Measurements from ENCODE around the gene SPATA9. TPM values are rescaled to one million over a fixed set of nuclear protein-coding genes. Genes with fewer than 3 reads are reported as not detected.

The SPATA9 gene, protein sequence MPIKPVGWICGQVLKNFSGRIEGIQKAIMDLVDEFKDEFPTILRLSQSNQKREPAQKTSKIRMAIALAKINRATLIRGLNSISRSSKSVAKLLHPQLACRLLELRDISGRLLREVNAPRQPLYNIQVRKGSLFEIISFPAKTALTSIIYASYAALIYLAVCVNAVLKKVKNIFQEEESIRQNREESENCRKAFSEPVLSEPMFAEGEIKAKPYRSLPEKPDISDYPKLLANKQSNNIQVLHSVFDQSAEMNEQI
- 1 to 10 TPM in 1 of 2 donors, not detected in 1; 2.3 TPM for total RNA-seq

DNA sequence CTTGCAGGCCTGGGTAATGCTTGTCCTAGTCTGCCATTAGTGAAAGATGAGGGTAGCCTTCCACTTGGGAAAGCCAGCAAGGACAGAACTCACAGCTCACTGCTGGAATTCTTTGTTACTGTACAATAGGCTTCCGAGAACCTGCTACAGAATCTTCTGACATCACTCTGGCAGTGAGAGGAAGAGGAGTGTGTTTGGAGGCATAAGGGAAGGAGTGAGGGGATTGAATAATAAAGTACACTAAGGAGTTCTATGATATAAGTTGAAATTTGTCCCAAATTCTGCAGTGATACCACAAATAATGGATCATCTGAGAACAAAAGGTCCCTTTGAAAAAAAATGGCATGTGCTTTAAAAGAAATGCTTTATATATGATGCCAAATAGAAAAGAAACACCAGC lies at the start of gene SPATA9:
Gene SPATA9, minus strand, starts transcription at position 101 of the 400 bp plus-strand sequence. CDS start 137 bp downstream, outside the sequence.
- intact Hi-C loops (cut with DNase I): no loop called here
- H3K27ac ChIP-seq: no peak within 1 kb of the TSS
- H3K4me1 ChIP-seq (replicated peaks): no peaks in the 10 kb centered on the region
- WGBS: 77% methylated on average over 1 of the region's 1 CpG
- no peaks in the 10 kb centered on the region for H3K9me3 ChIP-seq
- H3K27me3 ChIP-seq (replicated peaks; ENCODE audit: insufficient read depth): no peaks in the 10 kb centered on the region
- TF ChIP-seq, protein P1, sequence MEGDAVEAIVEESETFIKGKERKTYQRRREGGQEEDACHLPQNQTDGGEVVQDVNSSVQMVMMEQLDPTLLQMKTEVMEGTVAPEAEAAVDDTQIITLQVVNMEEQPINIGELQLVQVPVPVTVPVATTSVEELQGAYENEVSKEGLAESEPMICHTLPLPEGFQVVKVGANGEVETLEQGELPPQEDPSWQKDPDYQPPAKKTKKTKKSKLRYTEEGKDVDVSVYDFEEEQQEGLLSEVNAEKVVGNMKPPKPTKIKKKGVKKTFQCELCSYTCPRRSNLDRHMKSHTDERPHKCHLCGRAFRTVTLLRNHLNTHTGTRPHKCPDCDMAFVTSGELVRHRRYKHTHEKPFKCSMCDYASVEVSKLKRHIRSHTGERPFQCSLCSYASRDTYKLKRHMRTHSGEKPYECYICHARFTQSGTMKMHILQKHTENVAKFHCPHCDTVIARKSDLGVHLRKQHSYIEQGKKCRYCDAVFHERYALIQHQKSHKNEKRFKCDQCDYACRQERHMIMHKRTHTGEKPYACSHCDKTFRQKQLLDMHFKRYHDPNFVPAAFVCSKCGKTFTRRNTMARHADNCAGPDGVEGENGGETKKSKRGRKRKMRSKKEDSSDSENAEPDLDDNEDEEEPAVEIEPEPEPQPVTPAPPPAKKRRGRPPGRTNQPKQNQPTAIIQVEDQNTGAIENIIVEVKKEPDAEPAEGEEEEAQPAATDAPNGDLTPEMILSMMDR (IDR thresholded peaks at IDR 0.05): no peak
- TF ChIP-seq POLR2AphosphoS5 (IDR thresholded peaks at IDR 0.05) (no peak), POLR2A (IDR thresholded peaks at IDR 0.05) (no peak)
- DNase-seq (ENCODE audit: low spot score): no peak
- no peak within 1 kb of the TSS for H3K4me3 ChIP-seq
- no peaks in the 10 kb centered on the region for H3K36me3 ChIP-seq

DNA sequence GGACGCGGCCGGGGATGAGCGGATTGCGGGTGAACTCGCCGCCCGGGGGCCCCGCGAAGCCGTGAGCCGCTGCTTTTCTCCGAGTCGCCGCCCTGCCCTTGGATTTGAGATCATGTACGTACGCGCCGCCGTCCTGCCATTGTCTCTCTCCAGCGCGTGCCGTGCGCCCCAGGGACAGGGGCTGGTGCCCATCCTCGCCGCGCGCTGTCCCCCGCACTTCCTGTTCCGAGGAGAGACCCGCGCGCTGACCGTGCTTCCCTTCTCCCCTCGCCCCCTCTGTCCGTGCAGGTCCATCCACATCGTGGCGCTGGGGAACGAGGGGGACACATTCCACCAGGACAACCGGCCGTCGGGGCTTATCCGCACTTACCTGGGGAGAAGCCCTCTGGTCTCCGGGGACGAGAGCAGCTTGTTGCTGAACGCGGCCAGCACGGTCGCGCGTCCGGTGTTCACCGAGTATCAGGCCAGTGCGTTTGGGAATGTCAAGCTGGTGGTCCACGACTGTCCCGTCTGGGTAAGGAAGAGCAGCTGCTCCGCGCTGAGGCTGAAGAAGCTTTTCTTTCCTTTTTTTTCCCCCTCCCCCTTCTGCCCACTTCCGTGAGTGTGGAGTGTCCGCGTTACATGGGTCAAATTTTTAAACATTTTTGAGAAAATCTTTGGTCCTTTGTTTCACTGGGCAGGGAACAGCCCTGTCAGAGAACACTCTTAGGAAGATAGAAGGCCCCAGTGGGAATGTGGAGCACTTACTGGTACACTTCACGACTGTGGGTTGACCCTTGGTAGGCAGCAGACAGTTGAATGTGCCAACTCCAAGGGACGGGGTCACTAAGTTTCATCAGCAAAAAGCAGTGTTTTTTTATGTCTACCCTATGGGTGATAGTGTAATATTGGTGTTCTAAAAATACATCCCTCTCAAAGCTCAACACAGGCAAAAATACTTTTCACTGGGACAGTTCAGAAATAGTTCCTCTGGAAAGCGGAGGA lies 49.1 kb upstream of the SPATA9 start:
- Histone ChIP-seq H3K9me3 (no peaks in the 10 kb centered on the region), H3K27ac (peak overlapping the region; percentile 95 to 97), H3K36me3 (no peaks in the 10 kb centered on the region), H3K27me3 (replicated peaks; ENCODE audit: insufficient read depth) (no peaks in the 10 kb centered on the region), H3K4me1 (replicated peaks) (peaks cover 6% of the 10 kb centered on the region), H3K4me3 (peak overlapping the region; percentile 86 to 91)
- TF ChIP-seq POLR2AphosphoS5 (IDR thresholded peaks at IDR 0.05) (peak; percentile 4), POLR2A (IDR thresholded peaks at IDR 0.05) (no peak)
- TF ChIP-seq, protein P1 (IDR thresholded peaks at IDR 0.05): no peak
- DNase-seq (ENCODE audit: low spot score): peak; percentile 29
- WGBS: 1% methylated on average over 37 of the region's 64 CpGs
- intact Hi-C loops (cut with DNase I): loop anchor here (5.0 kb wide), 4 partner anchors 50 to 90 kb away; partner anchors contain the start of genes GLRX and RFESD

DNA sequence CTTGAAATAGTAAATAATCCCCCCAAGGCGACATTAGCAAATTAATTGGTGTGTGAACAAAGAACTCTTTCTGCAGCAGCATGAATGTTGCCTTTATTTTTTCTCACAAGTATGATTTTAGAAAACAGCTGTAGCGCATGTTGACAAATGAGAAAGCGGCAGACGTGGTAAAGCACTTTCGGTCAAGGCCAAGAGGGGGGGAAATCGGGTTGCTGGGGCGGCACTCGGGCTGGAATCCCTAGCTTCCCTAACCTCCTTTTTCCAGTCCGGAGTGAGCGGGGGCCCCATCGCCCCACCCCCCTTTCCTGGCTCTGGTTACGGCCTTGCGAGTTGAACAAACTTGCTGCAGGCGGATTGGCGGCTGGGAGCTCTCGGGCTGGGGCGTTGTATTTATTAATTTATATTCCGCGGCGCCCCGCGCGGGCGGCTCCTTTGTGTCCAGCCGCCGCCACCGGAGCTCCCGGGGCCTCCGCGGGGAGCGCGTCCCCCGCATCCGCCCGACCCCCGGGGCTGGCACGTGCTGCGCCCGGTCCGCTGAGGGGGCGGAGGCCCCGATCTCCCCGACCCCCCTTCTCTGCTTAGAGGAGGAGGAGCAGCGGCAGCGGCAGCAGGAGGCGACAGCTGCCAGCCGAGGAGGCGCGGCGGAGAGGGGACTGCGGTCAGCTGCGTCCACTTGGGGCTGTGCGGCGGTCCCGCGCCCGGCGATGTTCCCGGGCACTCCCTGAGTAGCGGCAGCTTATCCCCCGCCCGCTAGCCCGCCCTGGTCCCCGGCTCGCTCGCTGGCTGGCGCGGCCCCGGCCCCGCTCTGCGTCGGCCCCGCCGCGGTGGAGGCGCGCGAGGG lies 48.2 kb upstream of the SPATA9 start, which contains the start of gene RHOBTB3:
Gene RHOBTB3, plus strand, starts transcription at position 607 of the 841 bp plus-strand sequence. CDS start 347 bp downstream, outside the sequence.
- TF ChIP-seq POLR2A (IDR thresholded peaks at IDR 0.05) (peak; percentile 67), POLR2AphosphoS5 (IDR thresholded peaks at IDR 0.05) (peak; percentile 68)
- TF ChIP-seq, protein P1 (IDR thresholded peaks at IDR 0.05): peak in 1 of 4 experiments; percentile 14
- H3K36me3 ChIP-seq: no peaks in the 10 kb centered on the region
- peak; percentile 88 for DNase-seq (ENCODE audit: low spot score)
- intact Hi-C loops (cut with DNase I): loop anchor here (5.0 kb wide), 4 partner anchors 51 to 91 kb away; partner anchors contain the start of genes GLRX and RFESD
- WGBS: 1% methylated on average over 56 of the region's 78 CpGs
- no peaks in the 10 kb centered on the region for H3K9me3 ChIP-seq
- H3K4me1 ChIP-seq (replicated peaks): peaks cover 3% of the 10 kb centered on the region
- H3K4me3 ChIP-seq: peak within 1 kb of the TSS; percentile 86 to 91
- no peaks in the 10 kb centered on the region for H3K27me3 ChIP-seq (replicated peaks; ENCODE audit: insufficient read depth)
- H3K27ac ChIP-seq: peak within 1 kb of the TSS; percentile 95 to 97

DNA sequence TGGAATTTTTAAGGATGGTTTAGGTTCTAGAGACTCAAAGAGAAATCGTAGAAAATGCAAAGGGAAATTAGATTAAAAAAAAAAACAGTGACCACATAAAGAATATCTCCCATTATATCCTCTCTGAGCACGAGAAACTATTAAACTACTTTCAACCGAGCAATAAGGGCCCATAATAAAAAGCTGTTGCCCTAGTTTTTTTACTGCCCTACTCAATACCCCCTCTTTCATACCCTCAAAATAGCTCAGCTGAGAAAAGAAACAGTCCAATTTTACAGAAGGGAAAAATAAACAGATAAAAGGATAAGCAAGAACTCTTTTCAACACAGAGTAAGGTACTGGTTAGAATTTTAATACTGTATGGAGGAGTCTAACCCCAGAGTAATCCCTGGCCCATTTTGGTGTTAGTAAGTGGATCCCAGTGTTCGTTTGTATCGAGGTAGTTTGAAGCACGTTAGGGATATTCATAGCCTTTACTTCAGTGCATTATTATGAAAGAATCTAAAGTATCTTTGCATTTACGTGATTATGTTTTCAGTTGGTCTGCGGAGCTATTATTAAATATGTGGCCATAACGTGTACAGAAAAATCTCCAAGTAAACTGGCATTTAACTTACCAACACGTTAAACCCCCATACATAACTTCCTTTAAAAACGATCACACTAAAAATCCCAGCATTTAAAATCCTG lies 47.4 kb upstream of the SPATA9 start:
- 13% methylated on average over 11 of the region's 11 CpGs for WGBS
- H3K27me3 ChIP-seq (replicated peaks; ENCODE audit: insufficient read depth): no peaks in the 10 kb centered on the region
- no peaks in the 10 kb centered on the region for H3K9me3 ChIP-seq
- H3K27ac ChIP-seq: peak overlapping the region; percentile 95 to 97
- peak overlapping the region; percentile 86 to 91 for H3K4me3 ChIP-seq
- intact Hi-C loops (cut with DNase I): loop anchor here (5.0 kb wide), 4 partner anchors 52 to 92 kb away; partner anchors contain the start of genes GLRX and RFESD
- H3K4me1 ChIP-seq (replicated peaks): no peaks in the 10 kb centered on the region
- TF ChIP-seq POLR2AphosphoS5 (IDR thresholded peaks at IDR 0.05): no peak
- TF ChIP-seq, protein P1 (IDR thresholded peaks at IDR 0.05): no peak
- TF ChIP-seq POLR2A (IDR thresholded peaks at IDR 0.05): no peak
- H3K36me3 ChIP-seq: no peaks in the 10 kb centered on the region
- DNase-seq (ENCODE audit: low spot score): no peak
